22Rv1 (cell line): ENCODE data around the gene TCF7L2.

Experiments
- H3K27ac ChIP-seq: fragments of 450-650 bp; 2 replicates; pipeline ENCODE4 v1.5.1; 2017
- CTCF ChIP-seq: fragments of 450-650 bp; IDR thresholded peaks from 2 replicates; pipeline ENCODE4 v1.5.1; 2017; ENCODE audit warnings: mild to moderate bottlenecking
- ZFX ChIP-seq: fragments of 450-650 bp; IDR thresholded peaks from 2 replicates; pipeline ENCODE4 v1.6.1; 2017; ENCODE audit warnings: antibody characterized with exemption, borderline replicate concordance

Gene TCF7L2

GRCh38 chr10:113027230-113027573 lies 77.2 kb downstream of the TCF7L2 start:
- H3K27ac ChIP-seq = no peak overlapping the region
- TF ChIP-seq CTCF = no peak
- TF ChIP-seq ZFX = no peak

- TF ChIP-seq ZFX = no peak
- no peak for TF ChIP-seq CTCF
- no peak overlapping the region for H3K27ac ChIP-seq
Measured at GRCh38 chr10:113027574-113028455, 77.8 kb downstream of the TCF7L2 start.

GRCh38 chr10:113028456-113029440 lies 78.7 kb downstream of the TCF7L2 start:
- no peak overlapping the region for H3K27ac ChIP-seq
- TF ChIP-seq CTCF = no peak
- TF ChIP-seq ZFX = no peak

- no peak for TF ChIP-seq CTCF
- TF ChIP-seq ZFX = no peak
- H3K27ac ChIP-seq = no peak overlapping the region
Measured at GRCh38 chr10:113030453-113030852, 80.4 kb downstream of the TCF7L2 start.

GRCh38 chr10:113031147-113031546 lies 81.1 kb downstream of the TCF7L2 start:
- no peak overlapping the region for H3K27ac ChIP-seq

GRCh38 chr10:113033991-113034390 lies 83.9 kb downstream of the TCF7L2 start:
- H3K27ac ChIP-seq = no peak overlapping the region
- no peak for TF ChIP-seq ZFX

More at GRCh38 chr10:113031147-113031546, 81.1 kb downstream of the TCF7L2 start:
- TF ChIP-seq ZFX = no peak
- TF ChIP-seq CTCF = no peak

GRCh38 chr10:113035732-113036312 lies 85.8 kb downstream of the TCF7L2 start:
- H3K27ac ChIP-seq = no peak overlapping the region
- no peak for TF ChIP-seq CTCF
- no peak for TF ChIP-seq ZFX
